Endothelial cell of umbilical vein (primary cell): ENCODE data around the gene PGAM5. TPM values are rescaled to one million over a fixed set of nuclear protein-coding genes. Genes with fewer than 3 reads are reported as not detected.

Experiments used
- BruUV-seq: library from RNA; stranded (reverse); fragments of 400-500 nt; replicated peaks from 2 replicates; lab custom pipeline; 2021; lab: Mats Ljungman, UMichigan
- CTCF ChIA-PET: fragments of 300-600, 350-600 bp; sonication (Branson Sonifier 250); formaldehyde crosslinking; loops from one replicate; lab custom pipeline; 2021; ENCODE audit warnings: antibody characterized with exemption, inconsistent platforms; lab: Charles Lee
- POLR2A ChIA-PET: fragments of 300-600, 350-600 bp; sonication (Branson Sonifier 250); formaldehyde crosslinking; loops from one replicate; lab custom pipeline; 2021; ENCODE audit warnings: antibody characterized with exemption, inconsistent platforms; lab: Charles Lee
- DNase-seq: peaks from one replicate; pipeline ENCODE4 v3.0.0-alpha.2; 2011; ENCODE audit warnings: low read depth, low spot score
- FAIRE-seq: peaks from 2 replicates; lab custom pipeline; 2011; peaks lifted over from hg19 to GRCh38; lab: Jason Lieb, UNC
- H2AFZ ChIP-seq: 2 replicates; pipeline ENCODE4 v1.6.0; 2012; ENCODE audit warnings: low read depth, low read length, control low read depth, inconsistent platforms
- H3K27ac ChIP-seq: 2 replicates; pipeline ENCODE4 v1.5.1; 2011; ENCODE audit warnings: low read depth, mild to moderate bottlenecking, control low read depth, low read length, moderate library complexity; ENCODE audit not compliant: insufficient read depth
- H3K27me3 ChIP-seq, 2 experiments: 2 replicates each; pipeline versions ENCODE4 v1.6.0 to v1.6.1; 2011; ENCODE audit warnings: low read length in 2 of 2, mixed read lengths in 1 of 2; ENCODE audit not compliant: control insufficient read depth in 2 of 2, insufficient read depth in 2 of 2
- H3K36me3 ChIP-seq, 2 experiments: 2 replicates in 1 of 2; 3 replicates in 1 of 2; pipeline ENCODE4 v1.5.1; 2011; ENCODE audit warnings: low read length in 2 of 2, mild to moderate bottlenecking in 1 of 2, moderate library complexity in 1 of 2; ENCODE audit not compliant: control insufficient read depth in 2 of 2, insufficient read depth in 2 of 2; ENCODE audit errors: extremely low read depth in 1 of 2
- H3K4me1 ChIP-seq: 3 replicates; pipeline ENCODE4 v1.5.1; 2011; ENCODE audit warnings: mild to moderate bottlenecking, low read length; ENCODE audit not compliant: control insufficient read depth, insufficient read depth; ENCODE audit errors: extremely low read depth
- H3K4me2 ChIP-seq: 2 replicates; pipeline ENCODE4 v1.6.1; 2011; ENCODE audit warnings: low read length, control low read depth, mixed read lengths; ENCODE audit not compliant: insufficient read depth
- H3K4me3 ChIP-seq, 3 experiments: fragments of 200-600 bp in 1 of 3; sonication (generic), shearing (Covaris generic) in 1 of 3; replicated peaks in 1 of 3; 2 replicates each; pipeline ENCODE4 v1.5.1; 2011 to 2016; ENCODE audit warnings: control low read depth in 3 of 3, low read length in 3 of 3, mild to moderate bottlenecking in 2 of 3, inconsistent platforms in 1 of 3, low read depth in 1 of 3, moderate library complexity in 1 of 3; ENCODE audit not compliant: insufficient read depth in 1 of 3
- H3K79me2 ChIP-seq: 2 replicates; pipeline ENCODE4 v1.6.0; 2012; ENCODE audit warnings: low read length, inconsistent platforms; ENCODE audit not compliant: control insufficient read depth, insufficient read depth
- H3K9ac ChIP-seq: replicated peaks from 2 replicates; pipeline ENCODE3; 2011; ENCODE audit warnings: low read length, control low read depth; ENCODE audit not compliant: insufficient read depth; ENCODE audit errors: extremely low read depth
- H3K9me1 ChIP-seq: replicated peaks from 3 replicates; pipeline ENCODE4 v1.6.0; 2011; ENCODE audit warnings: mild to moderate bottlenecking, low read length; ENCODE audit not compliant: control insufficient read depth, insufficient read depth; ENCODE audit errors: extremely low read depth
- H3K9me3 ChIP-seq: replicated peaks from 2 replicates; pipeline ENCODE4 v1.5.1; 2012; ENCODE audit warnings: low read length, inconsistent platforms; ENCODE audit not compliant: control insufficient read depth, insufficient read depth
- H4K20me1 ChIP-seq: replicated peaks from 2 replicates; pipeline ENCODE3; 2011; ENCODE audit warnings: mild to moderate bottlenecking, low read length; ENCODE audit not compliant: control insufficient read depth, insufficient read depth; ENCODE audit errors: extremely low read depth
- EZH2 ChIP-seq: IDR thresholded peaks from 2 replicates; pipeline ENCODE4 v1.6.1; 2012; ENCODE audit warnings: borderline replicate concordance, low read depth, mild to moderate bottlenecking, moderate library complexity, low read length, inconsistent platforms; ENCODE audit not compliant: severe bottlenecking
- FOS ChIP-seq: IDR thresholded peaks from 2 replicates; pipeline ENCODE4 v1.6.1; 2011; ENCODE audit warnings: mild to moderate bottlenecking, low read length, moderate library complexity, borderline replicate concordance; ENCODE audit not compliant: insufficient read depth
- GATA2 ChIP-seq: IDR thresholded peaks from 2 replicates; pipeline ENCODE4 v1.7.0; 2011; ENCODE audit warnings: low read depth, mild to moderate bottlenecking, moderate library complexity, mixed read lengths, low read length; ENCODE audit not compliant: insufficient read length, insufficient read depth
- JUN ChIP-seq: IDR thresholded peaks from 2 replicates; pipeline ENCODE4 v1.6.1; 2011; ENCODE audit warnings: borderline replicate concordance, low read depth; ENCODE audit not compliant: insufficient read length, insufficient read depth
- MYC ChIP-seq: IDR thresholded peaks from one replicate; pipeline ENCODE4 v1.6.1; 2011; ENCODE audit warnings: mild to moderate bottlenecking, low read depth, low read length
- POLR2A ChIP-seq: IDR thresholded peaks from 2 replicates; pipeline ENCODE4 v1.6.1; 2012; ENCODE audit warnings: low read depth, mild to moderate bottlenecking, control low read depth, low read length
- POLR2AphosphoS5 ChIP-seq: IDR thresholded peaks from 2 replicates; pipeline ENCODE4 v1.6.1; 2012; ENCODE audit warnings: low read depth, mild to moderate bottlenecking, control low read depth, low read length, moderate library complexity; ENCODE audit not compliant: insufficient read depth
- dilution Hi-C: fragments of 300-500 bp; cut with MboI; formaldehyde crosslinking; loops from one replicate; pipeline ENCODE4 v1.15.0; 2019; ENCODE audit warnings: low sequenced_read_pairs; ENCODE audit not compliant: extremely low pct_ligation_motif_present
- intact Hi-C: fragments of 100-400 bp; cut with micrococcal nuclease; formaldehyde crosslinking; loops from one replicate; pipeline ENCODE4 v1.10.0; 2022
- polyA plus RNA-seq, 4 experiments: library from polyadenylated mRNA; depleted of rRNA in 3 of 4; stranded (reverse) in 3 of 4; unstranded in 1 of 4; fragments of >200 nt; gene quantifications; 2 replicates each; pipeline versions ENCODE4 v1.2.1 to v1.2.3, GENCODE V29; 2011 to 2012; ENCODE audit warnings: missing spikeins in 1 of 4
- total RNA-seq: library from RNA; stranded (reverse); gene quantifications from 2 replicates; pipeline ENCODE4 v1.2.3, GENCODE V29; 2021
- TF ChIP-seq, protein P1 (sequence below), 2 donors: IDR thresholded peaks; 1 replicate in 1 of 2; 2 replicates in 1 of 2; pipeline ENCODE4 v1.5.1; 2011; ENCODE audit warnings: low read length in 2 of 2, mild to moderate bottlenecking in 2 of 2, moderate library complexity in 2 of 2, control low read depth in 1 of 2, inconsistent platforms in 1 of 2, low read depth in 1 of 2; ENCODE audit not compliant: insufficient read depth in 1 of 2; ENCODE audit errors: extremely low read depth in 1 of 2
- TF ChIP-seq, protein P2 (sequence below): IDR thresholded peaks from 2 replicates; pipeline ENCODE4 v1.6.1; 2011; ENCODE audit not compliant: insufficient read depth, insufficient read length

PGAM5 gene
- total and polyA plus RNA-seq, 2 donors (not counting 3 experiments of a cell fraction or from before 2014, with no cell fraction given): 23.1 to 52.8 TPM

DNA sequence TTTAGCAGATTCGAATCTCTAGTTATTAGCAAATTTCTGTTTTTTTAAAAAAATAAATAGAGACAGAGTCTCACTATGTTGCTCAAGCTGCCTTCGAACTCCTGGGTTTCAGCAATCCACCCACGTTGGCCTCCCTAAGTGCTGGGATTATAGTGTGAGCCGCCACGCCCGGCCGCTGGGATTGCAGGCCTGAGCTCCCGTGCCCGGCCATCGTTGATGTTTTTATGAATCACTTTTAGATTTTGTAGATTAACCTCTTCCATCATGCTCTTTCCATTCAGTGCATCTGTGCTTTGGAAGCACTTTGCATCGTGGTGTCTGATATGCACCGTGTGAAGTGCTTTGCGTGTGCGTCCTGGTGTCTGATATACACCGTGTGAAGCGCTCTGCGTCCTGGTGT is 20.9 kb downstream of the PGAM5 start:
- no TSS peak for BruUV-seq
- Histone ChIP-seq H3K4me2 (no peak overlapping the region), H3K9me1 (no peaks in the 10 kb centered on the region), H3K4me1 (no peaks in the 10 kb centered on the region), H3K9ac (no peak overlapping the region), H3K9me3 (no peaks in the 10 kb centered on the region), H3K27ac (no peak overlapping the region), H3K27me3 (no peaks in the 10 kb centered on the region), H4K20me1 (no peaks in the 10 kb centered on the region), H3K36me3 (peaks cover 29 to 53% of the 10 kb centered on the region in 2 experiments), H3K79me2 (peaks cover 6% of the 10 kb centered on the region), H3K4me3 (no peak overlapping the region), H2AFZ (no peak overlapping the region)
- DNase-seq (no peak), FAIRE-seq (no peak)
- TF ChIP-seq POLR2A (no peak), GATA2 (no peak), MYC (no peak), POLR2AphosphoS5 (no peak), JUN (no peak), FOS (no peak), EZH2 (no peak)
- TF ChIP-seq, protein P1, sequence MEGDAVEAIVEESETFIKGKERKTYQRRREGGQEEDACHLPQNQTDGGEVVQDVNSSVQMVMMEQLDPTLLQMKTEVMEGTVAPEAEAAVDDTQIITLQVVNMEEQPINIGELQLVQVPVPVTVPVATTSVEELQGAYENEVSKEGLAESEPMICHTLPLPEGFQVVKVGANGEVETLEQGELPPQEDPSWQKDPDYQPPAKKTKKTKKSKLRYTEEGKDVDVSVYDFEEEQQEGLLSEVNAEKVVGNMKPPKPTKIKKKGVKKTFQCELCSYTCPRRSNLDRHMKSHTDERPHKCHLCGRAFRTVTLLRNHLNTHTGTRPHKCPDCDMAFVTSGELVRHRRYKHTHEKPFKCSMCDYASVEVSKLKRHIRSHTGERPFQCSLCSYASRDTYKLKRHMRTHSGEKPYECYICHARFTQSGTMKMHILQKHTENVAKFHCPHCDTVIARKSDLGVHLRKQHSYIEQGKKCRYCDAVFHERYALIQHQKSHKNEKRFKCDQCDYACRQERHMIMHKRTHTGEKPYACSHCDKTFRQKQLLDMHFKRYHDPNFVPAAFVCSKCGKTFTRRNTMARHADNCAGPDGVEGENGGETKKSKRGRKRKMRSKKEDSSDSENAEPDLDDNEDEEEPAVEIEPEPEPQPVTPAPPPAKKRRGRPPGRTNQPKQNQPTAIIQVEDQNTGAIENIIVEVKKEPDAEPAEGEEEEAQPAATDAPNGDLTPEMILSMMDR (IDR thresholded peaks at IDR 0.05; ENCODE audit: extremely low read depth in 1 of 2, insufficient read depth in 1 of 2, low read depth in 1 of 2, low read length in 2 of 2): no peak
- TF ChIP-seq, protein P2, sequence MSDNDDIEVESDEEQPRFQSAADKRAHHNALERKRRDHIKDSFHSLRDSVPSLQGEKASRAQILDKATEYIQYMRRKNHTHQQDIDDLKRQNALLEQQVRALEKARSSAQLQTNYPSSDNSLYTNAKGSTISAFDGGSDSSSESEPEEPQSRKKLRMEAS: no peak
- ChIA-PET CTCF (interaction anchor here (1.0 kb wide), 1 partner anchor 18 kb away, joined by 3 read pairs; no protein-coding TSS in a partner anchor), POLR2A (no interaction called here)
- intact Hi-C loops: no loop called here
- dilution Hi-C loops: no loop called here
